ENCODE data around the gene NOP9.

Gene NOP9

GRCh38 chr14:24304019-24304387, 4.4 kb downstream of the NOP9 start:
- ATAC-seq, result no peak
- TF ChIP-seq TOX (CRISPR knock-in tag; IDR thresholded peaks at IDR 0.05; ENCODE audit: borderline replicate concordance) (no peak), CSDC2 (CRISPR knock-in tag; IDR thresholded peaks at IDR 0.05) (no peak), PATZ1 (CRISPR knock-in tag; IDR thresholded peaks at IDR 0.05; ENCODE audit: borderline replicate concordance) (no peak), ZFP3 (CRISPR knock-in tag; IDR thresholded peaks at IDR 0.05) (no peak), TCF4 (CRISPR knock-in tag; IDR thresholded peaks at IDR 0.05; ENCODE audit: borderline replicate concordance) (no peak), PPARA (CRISPR knock-in tag; IDR thresholded peaks at IDR 0.05; ENCODE audit: borderline replicate concordance) (no peak), BACH2 (CRISPR knock-in tag; IDR thresholded peaks at IDR 0.05; ENCODE audit: borderline replicate concordance) (no peak), ZNF565 (CRISPR knock-in tag; conservative IDR thresholded peaks at IDR 0.05; ENCODE audit: low read depth) (no peak), POU6F1 (CRISPR knock-in tag; IDR thresholded peaks at IDR 0.05; ENCODE audit: borderline replicate concordance, low read depth) (no peak), ZFP30 (CRISPR knock-in tag; IDR thresholded peaks at IDR 0.05) (no peak), ZNF70 (CRISPR knock-in tag; IDR thresholded peaks at IDR 0.05) (no peak), ISL1 (CRISPR knock-in tag; IDR thresholded peaks at IDR 0.05) (no peak)

GRCh38 chr14:24307156-24307574, 7.5 kb downstream of the NOP9 start:
- no peak for ATAC-seq
- TF ChIP-seq ZFP30 (CRISPR knock-in tag; IDR thresholded peaks at IDR 0.05) (no peak), ZNF70 (CRISPR knock-in tag; IDR thresholded peaks at IDR 0.05) (no peak), ARNTL (CRISPR knock-in tag; IDR thresholded peaks at IDR 0.05; ENCODE audit: borderline replicate concordance, low read depth) (no peak), ZC3H10 (CRISPR knock-in tag; IDR thresholded peaks at IDR 0.05) (no peak), CSRNP3 (CRISPR knock-in tag; IDR thresholded peaks at IDR 0.05) (no peak), ZNF565 (CRISPR knock-in tag; conservative IDR thresholded peaks at IDR 0.05; ENCODE audit: low read depth) (no peak), RARB (CRISPR knock-in tag; IDR thresholded peaks at IDR 0.05) (no peak), CSDC2 (CRISPR knock-in tag; IDR thresholded peaks at IDR 0.05) (no peak), ZNF8 (CRISPR knock-in tag; IDR thresholded peaks at IDR 0.05) (no peak), CREB5 (CRISPR knock-in tag; IDR thresholded peaks at IDR 0.05; ENCODE audit: low read depth) (no peak), BACH2 (CRISPR knock-in tag; IDR thresholded peaks at IDR 0.05; ENCODE audit: borderline replicate concordance) (no peak), OSR1 (CRISPR knock-in tag; IDR thresholded peaks at IDR 0.05) (no peak), GLIS3 (CRISPR knock-in tag; IDR thresholded peaks at IDR 0.05) (no peak), POU6F1 (CRISPR knock-in tag; IDR thresholded peaks at IDR 0.05; ENCODE audit: borderline replicate concordance, low read depth) (no peak), TCF4 (CRISPR knock-in tag; IDR thresholded peaks at IDR 0.05; ENCODE audit: borderline replicate concordance) (no peak), PPARA (CRISPR knock-in tag; IDR thresholded peaks at IDR 0.05; ENCODE audit: borderline replicate concordance) (no peak), ESRRG (CRISPR knock-in tag; IDR thresholded peaks at IDR 0.05) (no peak), SNAI2 (CRISPR knock-in tag; IDR thresholded peaks at IDR 0.05) (no peak), TSHZ2 (CRISPR knock-in tag; IDR thresholded peaks at IDR 0.05) (no peak)

Data from SK-N-SH treated with all-trans-retinoic acid at 6 μM for 48 hours (cell line).